HCT116 (cell line): ENCODE results near the gene PIKFYVE. TPM values are rescaled to one million over a fixed set of nuclear protein-coding genes. Genes with fewer than 3 reads are reported as not detected.

Experiments used
- ATAC-seq: fragments of 200-7000 bp; cut with Tn5 transposase; 2 replicates; pipeline ENCODE4 v1.9.1; 2020; ENCODE audit warnings: mild to moderate bottlenecking, moderate library complexity
- BruUV-seq: library from RNA; stranded (reverse); fragments of 400-500 nt; replicated peaks from 2 replicates; lab custom pipeline; 2021; lab: Mats Ljungman, UMichigan
- CTCF ChIA-PET: fragments of 300-600 bp; sonication (Branson Sonifier 250); formaldehyde crosslinking; loops from one replicate; lab custom pipeline; 2021; ENCODE audit warnings: antibody characterized with exemption; lab: Charles Lee
- POLR2A ChIA-PET: fragments of 300-600, 350-600 bp; sonication (Branson Sonifier 250); formaldehyde crosslinking; loops from one replicate; lab custom pipeline; 2021; ENCODE audit warnings: antibody characterized with exemption; lab: Charles Lee
- RAD21 ChIA-PET, 2 experiments: fragments of 300-600 bp; sonication (Branson Sonifier 250); formaldehyde crosslinking; loops; one replicate each; lab custom pipeline; 2023; ENCODE audit warnings: low total read pairs in 2 of 2; ENCODE audit not compliant: uncharacterized antibody in 2 of 2, unreplicated experiment in 2 of 2, low non-redundant PET in 1 of 2; lab: Charles Lee
- DNase-seq: peaks from one replicate; pipeline ENCODE4 v3.0.0-alpha.2; 2010; ENCODE audit warnings: low read depth, low spot score
- H2AFZ ChIP-seq: fragments of 200-600 bp; shearing (Covaris generic), sonication (generic); 2 replicates; pipeline ENCODE4 v1.6.1; 2017; ENCODE audit warnings: low read depth, mixed run types, mixed read lengths, antibody characterized with exemption, low read length; ENCODE audit not compliant: poor library complexity, severe bottlenecking
- H3K27ac ChIP-seq: 2 replicates; pipeline ENCODE4 v1.5.1; 2012; ENCODE audit warnings: low read depth, low read length
- H3K27me3 ChIP-seq: fragments of 200-600 bp; sonication (generic); 2 replicates; pipeline ENCODE4 v1.6.1; 2016; ENCODE audit warnings: mixed run types, low read length, mixed read lengths; ENCODE audit not compliant: insufficient read depth
- H3K36me3 ChIP-seq, 2 experiments: fragments of 200-500 bp in 1 of 2; fragments of 200-600 bp in 1 of 2; sonication (Bioruptor generic) in 1 of 2; sonication (generic) in 1 of 2; 2 replicates each; pipeline versions ENCODE4 v1.5.1 to v1.6.1; 2014 to 2016; ENCODE audit warnings: low read length in 2 of 2, inconsistent platforms in 1 of 2, mixed read lengths in 1 of 2, mixed run types in 1 of 2; ENCODE audit not compliant: insufficient read depth in 2 of 2, control insufficient read depth in 1 of 2
- H3K4me1 ChIP-seq, 2 experiments: fragments of 200-600 bp in 1 of 2; sonication (generic) in 1 of 2; 2 replicates each; pipeline versions ENCODE4 v1.5.1 to v1.6.1; 2012 to 2017; ENCODE audit warnings: low read length in 2 of 2, inconsistent platforms in 1 of 2, mild to moderate bottlenecking in 1 of 2, mixed read lengths in 1 of 2, mixed run types in 1 of 2, moderate library complexity in 1 of 2; ENCODE audit not compliant: insufficient read depth in 2 of 2, control insufficient read depth in 1 of 2
- H3K4me2 ChIP-seq: fragments of 200-600 bp; sonication (generic); 2 replicates; pipeline ENCODE4 v1.6.1; 2017; ENCODE audit warnings: mixed run types, low read length, mixed read lengths
- H3K4me3 ChIP-seq, 2 experiments: fragments of 200-600 bp in 1 of 2; sonication (generic) in 1 of 2; replicated peaks in 1 of 2; 2 replicates each; pipeline ENCODE4 v1.5.1; 2011 to 2016; ENCODE audit warnings: low read length in 2 of 2, control low read depth in 1 of 2, low read depth in 1 of 2, mild to moderate bottlenecking in 1 of 2, mixed read lengths in 1 of 2, mixed run types in 1 of 2
- H3K79me2 ChIP-seq: fragments of 200-600 bp; sonication (generic); 2 replicates; pipeline ENCODE4 v1.6.1; 2017; ENCODE audit warnings: mild to moderate bottlenecking, mixed run types, low read length, moderate library complexity, mixed read lengths; ENCODE audit not compliant: insufficient read depth
- H3K9ac ChIP-seq: fragments of 200-600 bp; sonication (generic); 2 replicates; pipeline ENCODE4 v1.6.1; 2016; ENCODE audit warnings: low read length, mixed read lengths
- H3K9me2 ChIP-seq: fragments of 200-600 bp; sonication (generic), shearing (Covaris generic); 2 replicates; pipeline ENCODE4 v1.6.1; 2017; ENCODE audit warnings: mixed run types, mild to moderate bottlenecking, moderate library complexity; ENCODE audit not compliant: insufficient read depth
- H3K9me3 ChIP-seq, 2 experiments: fragments of 200-500 bp in 1 of 2; fragments of 200-600 bp in 1 of 2; sonication (Bioruptor generic) in 1 of 2; sonication (generic) in 1 of 2; 2 replicates each; pipeline ENCODE4 v1.6.1; 2014 to 2017; ENCODE audit warnings: low read length in 2 of 2, mixed read lengths in 2 of 2, inconsistent platforms in 1 of 2, low read depth in 1 of 2, mild to moderate bottlenecking in 1 of 2, mixed run types in 1 of 2, moderate library complexity in 1 of 2; ENCODE audit not compliant: control insufficient read depth in 1 of 2, insufficient read depth in 1 of 2
- H4K20me1 ChIP-seq: fragments of 200-600 bp; sonication (generic), shearing (Covaris generic); 2 replicates; pipeline ENCODE4 v1.6.1; 2017; ENCODE audit warnings: mixed run types, mild to moderate bottlenecking, moderate library complexity; ENCODE audit not compliant: insufficient read depth
- CEBPB ChIP-seq: IDR thresholded peaks from 2 replicates; pipeline ENCODE4 v1.6.1; 2012; ENCODE audit warnings: low read depth
- EGR1 ChIP-seq: IDR thresholded peaks from 2 replicates; pipeline ENCODE4 v1.6.1; 2012; ENCODE audit warnings: low read depth
- POLR2A ChIP-seq: IDR thresholded peaks from 2 replicates; pipeline ENCODE4 v1.7.0; 2011; ENCODE audit warnings: borderline replicate concordance; ENCODE audit not compliant: insufficient read depth, insufficient read length; ENCODE audit errors: extremely low read depth
- SIN3A ChIP-seq: IDR thresholded peaks from 2 replicates; pipeline ENCODE4 v1.6.1; 2012; ENCODE audit warnings: low read depth
- intact Hi-C: fragments of 100-400 bp; cut with micrococcal nuclease; formaldehyde crosslinking; loops from 2 replicates; pipeline ENCODE4 v1.10.0; 2022
- total RNA-seq: library from RNA; stranded (reverse); gene quantifications from one replicate; pipeline ENCODE4 v1.2.1, GENCODE V29; 2021; ENCODE audit not compliant: unreplicated experiment
- TF ChIP-seq, protein P1 (sequence below): IDR thresholded peaks from 2 replicates; pipeline ENCODE4 v1.6.1; 2011; ENCODE audit warnings: mild to moderate bottlenecking, low read length, moderate library complexity; ENCODE audit not compliant: insufficient replicate concordance; ENCODE audit errors: extremely low read depth
- TF ChIP-seq, protein P2 (sequence below): IDR thresholded peaks from 2 replicates; pipeline ENCODE4 v1.6.1; 2012; ENCODE audit warnings: low read depth

PIKFYVE gene
- total RNA-seq, 1 experiment from 2014 or later, result 21.8 TPM

DNA sequence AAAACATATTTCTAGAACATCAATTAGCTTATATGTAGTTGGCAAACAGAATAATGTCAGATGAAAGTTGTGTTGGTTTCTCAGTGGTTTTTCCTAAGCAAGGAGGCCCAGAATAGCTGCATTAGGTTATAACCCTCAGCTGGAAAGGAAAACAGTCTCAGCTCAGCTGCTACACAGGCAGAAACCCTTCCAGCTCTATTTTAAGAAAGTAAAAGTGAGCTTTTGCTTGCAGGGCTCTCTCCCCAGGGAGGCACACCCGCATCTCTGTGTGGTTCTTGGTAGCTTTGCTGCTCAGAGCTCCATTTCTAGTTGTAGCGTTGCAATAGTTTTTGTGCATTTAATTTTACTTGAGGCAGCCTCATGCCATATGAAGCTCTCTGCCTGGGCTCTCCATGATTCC lies 54.6 kb downstream of the PIKFYVE start:
- H3K9me2 ChIP-seq, result no peaks in the 10 kb centered on the region
- no peak for ATAC-seq
- RAD21 ChIA-PET, result no interaction called here
- H3K4me2 ChIP-seq, result no peak overlapping the region
- no peak overlapping the region for H3K27ac ChIP-seq
- H3K79me2 ChIP-seq, result no peaks in the 10 kb centered on the region
- TF ChIP-seq, protein P1, sequence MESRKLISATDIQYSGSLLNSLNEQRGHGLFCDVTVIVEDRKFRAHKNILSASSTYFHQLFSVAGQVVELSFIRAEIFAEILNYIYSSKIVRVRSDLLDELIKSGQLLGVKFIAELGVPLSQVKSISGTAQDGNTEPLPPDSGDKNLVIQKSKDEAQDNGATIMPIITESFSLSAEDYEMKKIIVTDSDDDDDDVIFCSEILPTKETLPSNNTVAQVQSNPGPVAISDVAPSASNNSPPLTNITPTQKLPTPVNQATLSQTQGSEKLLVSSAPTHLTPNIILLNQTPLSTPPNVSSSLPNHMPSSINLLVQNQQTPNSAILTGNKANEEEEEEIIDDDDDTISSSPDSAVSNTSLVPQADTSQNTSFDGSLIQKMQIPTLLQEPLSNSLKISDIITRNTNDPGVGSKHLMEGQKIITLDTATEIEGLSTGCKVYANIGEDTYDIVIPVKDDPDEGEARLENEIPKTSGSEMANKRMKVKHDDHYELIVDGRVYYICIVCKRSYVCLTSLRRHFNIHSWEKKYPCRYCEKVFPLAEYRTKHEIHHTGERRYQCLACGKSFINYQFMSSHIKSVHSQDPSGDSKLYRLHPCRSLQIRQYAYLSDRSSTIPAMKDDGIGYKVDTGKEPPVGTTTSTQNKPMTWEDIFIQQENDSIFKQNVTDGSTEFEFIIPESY, result no peak
- TF ChIP-seq EGR1 (no peak), CEBPB (no peak), POLR2A (no peak), SIN3A (no peak)
- TF ChIP-seq, protein P2, sequence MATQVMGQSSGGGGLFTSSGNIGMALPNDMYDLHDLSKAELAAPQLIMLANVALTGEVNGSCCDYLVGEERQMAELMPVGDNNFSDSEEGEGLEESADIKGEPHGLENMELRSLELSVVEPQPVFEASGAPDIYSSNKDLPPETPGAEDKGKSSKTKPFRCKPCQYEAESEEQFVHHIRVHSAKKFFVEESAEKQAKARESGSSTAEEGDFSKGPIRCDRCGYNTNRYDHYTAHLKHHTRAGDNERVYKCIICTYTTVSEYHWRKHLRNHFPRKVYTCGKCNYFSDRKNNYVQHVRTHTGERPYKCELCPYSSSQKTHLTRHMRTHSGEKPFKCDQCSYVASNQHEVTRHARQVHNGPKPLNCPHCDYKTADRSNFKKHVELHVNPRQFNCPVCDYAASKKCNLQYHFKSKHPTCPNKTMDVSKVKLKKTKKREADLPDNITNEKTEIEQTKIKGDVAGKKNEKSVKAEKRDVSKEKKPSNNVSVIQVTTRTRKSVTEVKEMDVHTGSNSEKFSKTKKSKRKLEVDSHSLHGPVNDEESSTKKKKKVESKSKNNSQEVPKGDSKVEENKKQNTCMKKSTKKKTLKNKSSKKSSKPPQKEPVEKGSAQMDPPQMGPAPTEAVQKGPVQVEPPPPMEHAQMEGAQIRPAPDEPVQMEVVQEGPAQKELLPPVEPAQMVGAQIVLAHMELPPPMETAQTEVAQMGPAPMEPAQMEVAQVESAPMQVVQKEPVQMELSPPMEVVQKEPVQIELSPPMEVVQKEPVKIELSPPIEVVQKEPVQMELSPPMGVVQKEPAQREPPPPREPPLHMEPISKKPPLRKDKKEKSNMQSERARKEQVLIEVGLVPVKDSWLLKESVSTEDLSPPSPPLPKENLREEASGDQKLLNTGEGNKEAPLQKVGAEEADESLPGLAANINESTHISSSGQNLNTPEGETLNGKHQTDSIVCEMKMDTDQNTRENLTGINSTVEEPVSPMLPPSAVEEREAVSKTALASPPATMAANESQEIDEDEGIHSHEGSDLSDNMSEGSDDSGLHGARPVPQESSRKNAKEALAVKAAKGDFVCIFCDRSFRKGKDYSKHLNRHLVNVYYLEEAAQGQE, result no peak
- TF ChIP-seq, all 23 proteins: peak for 0
- H3K9ac ChIP-seq, result no peak overlapping the region
- no peak overlapping the region for H2AFZ ChIP-seq
- BruUV-seq, result no TSS peak
- POLR2A ChIA-PET, result no interaction called here
- H3K4me3 ChIP-seq, result no peak overlapping the region
- H3K27me3 ChIP-seq, result no peaks in the 10 kb centered on the region
- no peaks in the 10 kb centered on the region for H3K4me1 ChIP-seq
- peaks cover 0 to 2% of the 10 kb centered on the region in 2 experiments; a peak in 2 of 4 replicates for H3K36me3 ChIP-seq
- intact Hi-C loops, result no loop called here
- no peaks in the 10 kb centered on the region for H4K20me1 ChIP-seq
- DNase-seq, result no peak
- H3K9me3 ChIP-seq, result no peaks in the 10 kb centered on the region
- CTCF ChIA-PET, result interaction anchor here (1.6 kb wide), 1 partner anchor 66 kb away, joined by 3 read pairs; the partner anchor contains the start of gene IDH1
